Bronchial epithelial cell (primary cell): ENCODE results near the gene RARRES1. TPM values are rescaled to one million over a fixed set of nuclear protein-coding genes. Genes with fewer than 3 reads are reported as not detected.

Experiments
- DNase-seq: peaks from one replicate; pipeline ENCODE4 v3.0.0-alpha.2; 2010; ENCODE audit warnings: low read depth
- FAIRE-seq: peaks from 2 replicates; lab custom pipeline; 2011; peaks lifted over from hg19 to GRCh38; lab: Jason Lieb, UNC
- H3K27me3 ChIP-seq: 2 replicates; pipeline ENCODE4 v1.5.1; 2011; ENCODE audit warnings: low read length; ENCODE audit not compliant: control insufficient read depth, insufficient read depth
- H3K36me3 ChIP-seq: 2 replicates; pipeline ENCODE4 v1.5.1; 2011; ENCODE audit warnings: low read length; ENCODE audit not compliant: control insufficient read depth, insufficient read depth
- H3K4me3 ChIP-seq: 2 replicates; pipeline ENCODE4 v1.5.1; 2011; ENCODE audit warnings: mild to moderate bottlenecking, low read depth, low read length, control low read depth
- CTCF ChIP-seq: IDR thresholded peaks from 2 replicates; pipeline ENCODE4 v1.5.1; 2011; ENCODE audit warnings: mild to moderate bottlenecking, moderate library complexity, low read length, control low read depth, inconsistent platforms; ENCODE audit not compliant: insufficient read depth, severe bottlenecking
- total RNA-seq: library from RNA; depleted of rRNA; stranded (reverse); fragments of >200 nt; gene quantifications from 2 replicates; pipeline ENCODE4 v1.2.1, GENCODE V29; 2014

RARRES1 gene
- total RNA-seq, 1 donor from 2014 or later = 2.4 TPM

- no peak for FAIRE-seq
Measured at GRCh38 chr3:158685159-158685558, 47.1 kb downstream of the RARRES1 start.

GRCh38 chr3:158683230-158683962, 48.9 kb downstream of the RARRES1 start:
- no peak overlapping the region for H3K4me3 ChIP-seq
- DNase-seq (peak; percentile 47), FAIRE-seq (no peak)
- no peaks in the 10 kb centered on the region for H3K36me3 ChIP-seq
- H3K27me3 ChIP-seq = no peaks in the 10 kb centered on the region
- no peak for TF ChIP-seq CTCF

More at GRCh38 chr3:158685159-158685558, 47.1 kb downstream of the RARRES1 start:
- no peak for TF ChIP-seq CTCF
- DNase-seq = no peak
- Histone ChIP-seq H3K4me3 (no peak overlapping the region), H3K36me3 (no peaks in the 10 kb centered on the region), H3K27me3 (no peaks in the 10 kb centered on the region)

- no peaks in the 10 kb centered on the region for H3K27me3 ChIP-seq
- no peak for TF ChIP-seq CTCF
- no peaks in the 10 kb centered on the region for H3K36me3 ChIP-seq
- DNase-seq = no peak
- H3K4me3 ChIP-seq = no peak overlapping the region
- no peak for FAIRE-seq
Measured at GRCh38 chr3:158680861-158681260, 51.4 kb downstream of the RARRES1 start.

- no peak for FAIRE-seq
- no peak overlapping the region for H3K4me3 ChIP-seq
- no peak for TF ChIP-seq CTCF
- no peaks in the 10 kb centered on the region for H3K36me3 ChIP-seq
- DNase-seq = peak; percentile 36
- no peaks in the 10 kb centered on the region for H3K27me3 ChIP-seq
Measured at GRCh38 chr3:158679547-158680000, 52.7 kb downstream of the RARRES1 start.

GRCh38 chr3:158678687-158679086, 53.6 kb downstream of the RARRES1 start:
- DNase-seq (no peak), FAIRE-seq (no peak)
- no peaks in the 10 kb centered on the region for H3K27me3 ChIP-seq
- no peak overlapping the region for H3K4me3 ChIP-seq
- no peak for TF ChIP-seq CTCF
- H3K36me3 ChIP-seq = no peaks in the 10 kb centered on the region
